H9 (cell line): ENCODE measurements around the gene IQCM. TPM values are rescaled to one million over a fixed set of nuclear protein-coding genes. Genes with fewer than 3 reads are reported as not detected.

Experiments used
- DNase-seq: peaks from one replicate; pipeline ENCODE4 v3.0.0-alpha.2; 2017
- H2AFZ ChIP-seq: one replicate; pipeline ENCODE4 v1.6.1; 2013; ENCODE audit warnings: mild to moderate bottlenecking, low read length, control low read depth, moderate library complexity
- H2AK5ac ChIP-seq: 2 replicates; pipeline ENCODE4 v1.6.1; 2013; ENCODE audit warnings: low read length, control low read depth, mixed read lengths; ENCODE audit not compliant: insufficient read length
- H2BK120ac ChIP-seq: one replicate; pipeline ENCODE4 v1.6.1; 2013; ENCODE audit warnings: low read depth, mild to moderate bottlenecking, low read length, control low read depth, inconsistent platforms; ENCODE audit not compliant: poor library complexity, severe bottlenecking
- H2BK12ac ChIP-seq: 2 replicates; pipeline ENCODE4 v1.6.1; 2013; ENCODE audit warnings: low read length, control low read depth, mixed read lengths, low read depth; ENCODE audit not compliant: insufficient read length
- H2BK15ac ChIP-seq: 2 replicates; pipeline ENCODE4 v1.6.1; 2013; ENCODE audit warnings: low read depth, low read length, control low read depth
- H2BK20ac ChIP-seq: one replicate; pipeline ENCODE4 v1.6.1; 2013; ENCODE audit warnings: low read depth, mild to moderate bottlenecking, low read length, control low read depth, inconsistent platforms; ENCODE audit not compliant: poor library complexity, severe bottlenecking
- H2BK5ac ChIP-seq: 2 replicates; pipeline ENCODE4 v1.6.1; 2013; ENCODE audit warnings: low read length, control low read depth, mixed read lengths; ENCODE audit not compliant: insufficient read length
- H3K14ac ChIP-seq: 2 replicates; pipeline ENCODE4 v1.6.1; 2013; ENCODE audit warnings: low read length, control low read depth; ENCODE audit not compliant: insufficient read depth
- H3K18ac ChIP-seq: 2 replicates; pipeline ENCODE4 v1.6.1; 2013; ENCODE audit warnings: low read depth, mild to moderate bottlenecking, mixed read lengths, low read length, control low read depth; ENCODE audit not compliant: insufficient read length
- H3K23ac ChIP-seq: 2 replicates; pipeline ENCODE4 v1.6.1; 2013; ENCODE audit warnings: low read length, control low read depth, mixed read lengths, low read depth; ENCODE audit not compliant: insufficient read length
- H3K23me2 ChIP-seq: 2 replicates; pipeline ENCODE4 v1.6.1; 2013; ENCODE audit warnings: low read depth, mild to moderate bottlenecking, mixed read lengths, low read length, control low read depth; ENCODE audit not compliant: insufficient read length, poor library complexity, severe bottlenecking
- H3K27ac ChIP-seq: 2 replicates; pipeline ENCODE4 v1.5.1; 2013; ENCODE audit warnings: low read length, control low read depth, mixed read lengths, low read depth; ENCODE audit not compliant: insufficient read length
- H3K27me3 ChIP-seq: 2 replicates; pipeline ENCODE4 v1.6.1; 2013; ENCODE audit warnings: low read length, control low read depth, inconsistent platforms; ENCODE audit not compliant: insufficient read depth
- H3K4ac ChIP-seq: 2 replicates; pipeline ENCODE4 v1.6.1; 2013; ENCODE audit warnings: low read depth, mild to moderate bottlenecking, control low read depth, inconsistent platforms, low read length, moderate library complexity
- H3K4me1 ChIP-seq: 2 replicates; pipeline ENCODE4 v1.6.1; 2013; ENCODE audit warnings: low read length, control low read depth, inconsistent platforms; ENCODE audit not compliant: insufficient read depth
- H3K4me2 ChIP-seq: 2 replicates; pipeline ENCODE4 v1.6.1; 2013; ENCODE audit warnings: low read length, control low read depth, mixed read lengths; ENCODE audit not compliant: insufficient read length, insufficient read depth
- H3K56ac ChIP-seq: 2 replicates; pipeline ENCODE4 v1.6.1; 2013; ENCODE audit warnings: low read depth, mild to moderate bottlenecking, mixed read lengths, low read length, control low read depth; ENCODE audit not compliant: insufficient read length
- H3K79me1 ChIP-seq: 2 replicates; pipeline ENCODE4 v1.6.1; 2013; ENCODE audit warnings: low read depth, mild to moderate bottlenecking, moderate library complexity, low read length, control low read depth, inconsistent platforms; ENCODE audit not compliant: insufficient read depth, poor library complexity, severe bottlenecking
- H3K79me2 ChIP-seq: 2 replicates; pipeline ENCODE4 v1.6.1; 2013; ENCODE audit warnings: low read length, control low read depth, inconsistent platforms; ENCODE audit not compliant: insufficient read depth
- H3K9ac ChIP-seq: 2 replicates; pipeline ENCODE4 v1.6.1; 2013; ENCODE audit warnings: low read length, control low read depth, mixed read lengths; ENCODE audit not compliant: insufficient read length; ENCODE audit errors: extremely low read depth
- H3K9me3 ChIP-seq: one replicate; pipeline ENCODE4 v1.6.1; 2013; ENCODE audit warnings: low read depth, low read length, inconsistent platforms; ENCODE audit not compliant: control insufficient read depth
- H3T11ph ChIP-seq: one replicate; pipeline ENCODE4 v1.6.1; 2013; ENCODE audit warnings: mild to moderate bottlenecking, low read length, control low read depth, inconsistent platforms
- H4K20me1 ChIP-seq: one replicate; pipeline ENCODE4 v1.6.1; 2013; ENCODE audit not compliant: control insufficient read depth, insufficient read length, insufficient read depth
- H4K5ac ChIP-seq: 2 replicates; pipeline ENCODE4 v1.6.1; 2013; ENCODE audit warnings: low read depth, mild to moderate bottlenecking, mixed read lengths, low read length, control low read depth; ENCODE audit not compliant: insufficient read length
- H4K8ac ChIP-seq: replicated peaks from 2 replicates; pipeline ENCODE4 v1.6.1; 2013; ENCODE audit warnings: low read length, control low read depth, mixed read lengths, low read depth; ENCODE audit not compliant: insufficient read length
- H4K91ac ChIP-seq: 2 replicates; pipeline ENCODE4 v1.6.1; 2013; ENCODE audit warnings: low read depth, mild to moderate bottlenecking, moderate library complexity, mixed read lengths, low read length, control low read depth; ENCODE audit not compliant: insufficient read length
- H3K27ac Mint-ChIP-seq, 3 experiments: 2 replicates in 2 of 3; 3 replicates in 1 of 3; pipeline ENCODE4 v1.8.0; 2020 to 2021; ENCODE audit warnings: mixed read lengths in 3 of 3, mild to moderate bottlenecking in 1 of 3, moderate library complexity in 1 of 3
- H3K27me3 Mint-ChIP-seq: 2 replicates; pipeline ENCODE4 v1.8.0; 2021; ENCODE audit warnings: low read depth, mild to moderate bottlenecking, moderate library complexity, mixed read lengths
- H3K36me3 Mint-ChIP-seq, 3 experiments: 2 replicates in 2 of 3; 3 replicates in 1 of 3; pipeline ENCODE4 v1.8.0; 2020 to 2021; ENCODE audit warnings: low read depth in 3 of 3, mixed read lengths in 3 of 3; ENCODE audit not compliant: insufficient read depth in 1 of 3
- H3K4me1 Mint-ChIP-seq, 2 experiments: 2 replicates each; pipeline ENCODE4 v1.8.0; 2020; ENCODE audit warnings: mixed read lengths in 2 of 2
- H3K4me3 Mint-ChIP-seq, 2 experiments: 2 replicates in 1 of 2; 3 replicates in 1 of 2; pipeline ENCODE4 v1.8.0; 2020 to 2021; ENCODE audit warnings: mild to moderate bottlenecking in 2 of 2, mixed read lengths in 2 of 2, moderate library complexity in 1 of 2
- H3K9me3 Mint-ChIP-seq, 2 experiments: 2 replicates in 1 of 2; 3 replicates in 1 of 2; pipeline ENCODE4 v1.8.0; 2020; ENCODE audit warnings: mild to moderate bottlenecking in 2 of 2, mixed read lengths in 2 of 2, moderate library complexity in 1 of 2
- CTCF ChIP-seq: fragments of 200-600 bp; sonication (generic); conservative IDR thresholded peaks from 3 replicates; pipeline ENCODE4 v1.8.0; 2021; ENCODE audit warnings: antibody characterized with exemption, mild to moderate bottlenecking
- WGBS: extraction: QIAGEN DNeasy Blood & Tissue Kit; methylation state at CpG from one replicate; pipeline ENCODE4 v1.1.7; 2013; ENCODE audit warnings: missing lambda C conversion rate, low lambda C conversion rate, mixed read lengths; ENCODE audit not compliant: insufficient read length; ENCODE audit errors: extremely low coverage; 5-methylcytosine and 5-hydroxymethylcytosine counted together
- total RNA-seq: library from RNA; stranded (reverse); gene quantifications from 2 replicates; pipeline ENCODE4 v1.2.1, GENCODE V29; 2021

IQCM gene
- total RNA-seq, 1 experiment from 2014 or later: 0.15 TPM

- Histone ChIP-seq H4K91ac (no peak overlapping the region), H3K4ac (no peak overlapping the region), H3K79me1 (no peaks in the 10 kb centered on the region), H2AK5ac (no peak overlapping the region), H3K79me2 (no peaks in the 10 kb centered on the region), H2BK5ac (no peak overlapping the region), H2BK12ac (no peak overlapping the region), H4K5ac (no peak overlapping the region), H4K8ac (no peak overlapping the region), H4K20me1 (no peaks in the 10 kb centered on the region), H3K9ac (no peak overlapping the region), H3K56ac (no peak overlapping the region), H3K9me3 (no peaks in the 10 kb centered on the region), H3K23me2 (no peaks in the 10 kb centered on the region), H2BK15ac (no peak overlapping the region), H3K23ac (no peak overlapping the region), H3K27me3 (no peaks in the 10 kb centered on the region), H3T11ph (no peak overlapping the region), H3K27ac (no peak overlapping the region), H2BK20ac (no peak overlapping the region), H2BK120ac (no peak overlapping the region), H3K4me2 (no peak overlapping the region), H3K18ac (no peak overlapping the region), H3K4me1 (no peaks in the 10 kb centered on the region), H2AFZ (no peak overlapping the region), H3K14ac (no peak overlapping the region)
- Mint-ChIP-seq H3K36me3 (peaks cover 1 to 11% (median 5%) of the 10 kb centered on the region in 3 experiments; a peak in 3 of 7 replicates), H3K9me3 (peaks cover 5% of the 10 kb centered on the region in 2 experiments; a peak in 3 of 5 replicates), H3K27me3 (no peaks in the 10 kb centered on the region), H3K4me1 (peaks cover 0 to under 1% of the 10 kb centered on the region in 2 experiments; a peak in 1 of 4 replicates), H3K4me3 (no peak overlapping the region; a peak in 1 of 5 replicates), H3K27ac (0 out of 7 replicates have a peak overlapping the region, but pooled peaks of 1 of the 3 experiments have one; percentile 8)
- WGBS: no CpG with 5 or more reads among the region's 3 CpGs
- no peak for TF ChIP-seq CTCF
- no peak for DNase-seq
Measured at GRCh38 chr4:149718500-149718899, 97.1 kb downstream of the IQCM start.
